Lower leg skin (tissue), 3 donors: ENCODE data around the gene CALU.

Source experiments
- CTCF ChIP-seq, 3 donors: fragments of 450-650 bp; IDR thresholded peaks; one replicate each; pipeline ENCODE4 v1.5.1; 2016; ENCODE audit warnings: antibody characterized with exemption in 3 of 3, mild to moderate bottlenecking in 3 of 3, moderate library complexity in 2 of 3
- POLR2A ChIP-seq, 2 donors: fragments of 450-650 bp; IDR thresholded peaks; one replicate each; pipeline ENCODE4 v1.6.1; 2016 to 2017; ENCODE audit warnings: antibody characterized with exemption in 2 of 2, mild to moderate bottlenecking in 1 of 2, moderate library complexity in 1 of 2

- TF ChIP-seq CTCF (IDR thresholded peaks at IDR 0.05) (no peak), POLR2A (IDR thresholded peaks at IDR 0.05) (no peak)
Measured at GRCh38 chr7:128713794-128714193, 25.4 kb upstream of the CALU start.
